ENCODE data around the gene SLC25A3. TPM values are rescaled to one million over a fixed set of nuclear protein-coding genes. Genes with fewer than 3 reads are reported as not detected.
A peak's percentile ranks its signal among the peaks of the same experiment; 100 is the strongest.
"Not testable (repeated sequence)": the region's sequence is repeated elsewhere in the genome, so short reads cannot be mapped to it uniquely, and the experiment has no call there.

The SLC25A3 gene
- polyA plus RNA-seq, 3 donors: 325 to 453 (median 342) TPM

GRCh38 chr12:98594050-98594835 lies 757 bp downstream of the SLC25A3 start:
- Mint-ChIP-seq H3K9me3 (peaks cover 0 to 2% (median 0%) of the 10 kb centered on the region in 7 donors), H3K27ac (peak overlapping the region; percentile 95 to 99 (median 96)), H3K4me1 (peaks cover 24% of the 10 kb centered on the region), H3K27me3 (ENCODE audit: low read depth in 3 of 3) (peaks cover 2% of the 10 kb centered on the region in 3 donors), H3K4me3 (peak overlapping the region; percentile 90 to 93), H3K36me3 (peaks cover 32 to 39% of the 10 kb centered on the region in 2 donors)
- H3K4me1 ChIP-seq (ENCODE audit: control insufficient read depth in 1 of 2, insufficient read depth in 2 of 2, low read length in 2 of 2): peaks cover 18 to 27% of the 10 kb centered on the region in 2 donors
- peaks cover 39 to 41% of the 10 kb centered on the region in 2 donors for H3K36me3 ChIP-seq (replicated peaks in 1 of 2; ENCODE audit: control insufficient read depth in 1 of 2, insufficient read depth in 2 of 2, low read length in 2 of 2)
- peaks cover 50% of the 10 kb centered on the region for H4K20me1 ChIP-seq (ENCODE audit: insufficient read depth, low read length)
- H3K27me3 ChIP-seq (ENCODE audit: control insufficient read depth in 2 of 2, insufficient read depth in 2 of 2, low read length in 2 of 2): no peaks in the 10 kb centered on the region
- intact Hi-C loops (cut with micrococcal nuclease): loop anchor here (2.0 to 5.0 kb wide), 2 partner anchors 51 to 53 kb away; partner anchors contain the start of genes APAF1 (in 2 of the 2) and IKBIP (in 1 of the 2)
- under 1% methylated on average over 30 of the region's 35 CpGs for WGBS (ENCODE audit: insufficient coverage)
- peak; percentile 42 to 67 (median 56) for DNase-seq
- H3K4me3 ChIP-seq (replicated peaks in 1 of 3; ENCODE audit: low read depth in 2 of 3, low read length in 3 of 3): peak overlapping the region; percentile 76 to 93 (median 87)
- peak overlapping the region; percentile 96 for H3K4me2 ChIP-seq (replicated peaks; ENCODE audit: extremely low read depth, low read length, poor library complexity, severe bottlenecking)
- no peak for TF ChIP-seq CTCF (IDR thresholded peaks at IDR 0.05)
- H3K27ac ChIP-seq (ENCODE audit: low read depth in 1 of 2, low read length in 2 of 2): peak overlapping the region; percentile 92 to 95
- H2AFZ ChIP-seq (ENCODE audit: insufficient read depth, low read depth, low read length, poor library complexity, severe bottlenecking): peak overlapping the region; percentile 71
- peak overlapping the region; percentile 96 for H3K9ac ChIP-seq (ENCODE audit: insufficient read depth, low read length, poor library complexity, severe bottlenecking)
- peaks cover 58% of the 10 kb centered on the region for H3K79me2 ChIP-seq (ENCODE audit: insufficient read depth, low read length)
- no peaks in the 10 kb centered on the region for H3K9me3 ChIP-seq (replicated peaks in 1 of 2; ENCODE audit: control insufficient read depth in 1 of 2, insufficient read depth in 1 of 2, low read length in 2 of 2)

GRCh38 chr12:98595243-98595988 lies 1.9 kb downstream of the SLC25A3 start:
- Histone ChIP-seq H3K4me3 (replicated peaks in 1 of 3; ENCODE audit: low read depth in 2 of 3, low read length in 3 of 3) (peak overlapping the region; percentile 76 to 93 (median 87)), H3K27ac (ENCODE audit: low read depth in 1 of 2, low read length in 2 of 2) (peak overlapping the region in 1 of 2 donors; percentile 95), H3K4me2 (replicated peaks; ENCODE audit: extremely low read depth, low read length, poor library complexity, severe bottlenecking) (peak overlapping the region; percentile 96), H3K79me2 (ENCODE audit: insufficient read depth, low read length) (peaks cover 66% of the 10 kb centered on the region), H3K36me3 (replicated peaks in 1 of 2; ENCODE audit: control insufficient read depth in 1 of 2, insufficient read depth in 2 of 2, low read length in 2 of 2) (peaks cover 50 to 52% of the 10 kb centered on the region in 2 donors), H2AFZ (ENCODE audit: insufficient read depth, low read depth, low read length, poor library complexity, severe bottlenecking) (no peak overlapping the region), H4K20me1 (ENCODE audit: insufficient read depth, low read length) (peaks cover 62% of the 10 kb centered on the region), H3K9ac (ENCODE audit: insufficient read depth, low read length, poor library complexity, severe bottlenecking) (peak overlapping the region; percentile 96), H3K9me3 (replicated peaks in 1 of 2; ENCODE audit: control insufficient read depth in 1 of 2, insufficient read depth in 1 of 2, low read length in 2 of 2) (no peaks in the 10 kb centered on the region), H3K27me3 (ENCODE audit: control insufficient read depth in 2 of 2, insufficient read depth in 2 of 2, low read length in 2 of 2) (no peaks in the 10 kb centered on the region), H3K4me1 (ENCODE audit: control insufficient read depth in 1 of 2, insufficient read depth in 2 of 2, low read length in 2 of 2) (peaks cover 18 to 27% of the 10 kb centered on the region in 2 donors)
- Mint-ChIP-seq H3K27ac (peak overlapping the region in 6 of 7 donors; percentile 95 to 99 (median 96)), H3K27me3 (ENCODE audit: low read depth in 3 of 3) (peaks cover 0 to 2% (median 2%) of the 10 kb centered on the region in 3 donors), H3K4me3 (peak overlapping the region; percentile 90 to 93), H3K4me1 (peaks cover 24% of the 10 kb centered on the region), H3K9me3 (peaks cover 0 to 2% (median 0%) of the 10 kb centered on the region in 7 donors), H3K36me3 (peaks cover 40 to 49% of the 10 kb centered on the region in 2 donors)
- no CpG with 5 or more reads among the region's 3 CpGs for WGBS (ENCODE audit: insufficient coverage)
- no peak for TF ChIP-seq CTCF (IDR thresholded peaks at IDR 0.05)
- no peak for DNase-seq
- intact Hi-C loops (cut with micrococcal nuclease): loop anchor here in 1 of 2 donors (2.0 kb wide), 1 partner anchor 49 kb away; the partner anchor contains the start of genes APAF1 and IKBIP

- H3K27ac ChIP-seq (ENCODE audit: low read depth in 1 of 2, low read length in 2 of 2); H3K4me3 ChIP-seq (replicated peaks in 1 of 3; ENCODE audit: low read depth in 2 of 3, low read length in 3 of 3); H2AFZ ChIP-seq (ENCODE audit: insufficient read depth, low read depth, low read length, poor library complexity, severe bottlenecking); H3K4me2 ChIP-seq (replicated peaks; ENCODE audit: extremely low read depth, low read length, poor library complexity, severe bottlenecking); H3K27me3 Mint-ChIP-seq (ENCODE audit: low read depth in 3 of 3); H3K9me3 Mint-ChIP-seq; intact Hi-C loops (cut with micrococcal nuclease); H3K27me3 ChIP-seq (ENCODE audit: control insufficient read depth in 2 of 2, insufficient read depth in 2 of 2, low read length in 2 of 2); H3K9me3 ChIP-seq (replicated peaks in 1 of 2; ENCODE audit: control insufficient read depth in 1 of 2, insufficient read depth in 1 of 2, low read length in 2 of 2); DNase-seq; H3K9ac ChIP-seq (ENCODE audit: insufficient read depth, low read length, poor library complexity, severe bottlenecking); H3K4me3 Mint-ChIP-seq: not testable (repeated sequence)
- H3K79me2 ChIP-seq (ENCODE audit: insufficient read depth, low read length): peaks cover 75% of the 10 kb centered on the region
- Mint-ChIP-seq H3K27ac (peak overlapping the region in 2 of 7 donors; percentile 46 to 56), H3K36me3 (peaks cover 55 to 67% of the 10 kb centered on the region in 2 donors), H3K4me1 (peaks cover 24% of the 10 kb centered on the region)
- WGBS (ENCODE audit: insufficient coverage): 100% methylated on average over 2 of the region's 5 CpGs
- peaks cover 18 to 27% of the 10 kb centered on the region in 2 donors for H3K4me1 ChIP-seq (ENCODE audit: control insufficient read depth in 1 of 2, insufficient read depth in 2 of 2, low read length in 2 of 2)
- peaks cover 69 to 71% of the 10 kb centered on the region in 2 donors for H3K36me3 ChIP-seq (replicated peaks in 1 of 2; ENCODE audit: control insufficient read depth in 1 of 2, insufficient read depth in 2 of 2, low read length in 2 of 2)
- H4K20me1 ChIP-seq (ENCODE audit: insufficient read depth, low read length): peaks cover 70% of the 10 kb centered on the region
These were observed 3.8 kb downstream of the SLC25A3 start for GRCh38 chr12:98597313-98597712.

Data from CD14-positive monocyte (primary cell).